NT2/D1 (cell line): Measurements from ENCODE around the gene HOXA1.

Source experiments
- DNase-seq: peaks from one replicate; pipeline ENCODE4 v3.0.0-alpha.2; 2011; ENCODE audit warnings: low read depth, low spot score
- H3K27me3 ChIP-seq: 2 replicates; pipeline ENCODE4 v1.6.0; 2011; ENCODE audit warnings: mild to moderate bottlenecking; ENCODE audit not compliant: insufficient read length, insufficient read depth
- H3K36me3 ChIP-seq: 2 replicates; pipeline ENCODE4 v1.6.1; 2011; ENCODE audit warnings: mild to moderate bottlenecking, low read length, mixed read lengths; ENCODE audit not compliant: insufficient read depth, insufficient read length
- H3K4me1 ChIP-seq: 2 replicates; pipeline ENCODE4 v1.5.1; 2011; ENCODE audit not compliant: insufficient read depth, insufficient read length
- H3K4me3 ChIP-seq: 2 replicates; pipeline ENCODE4 v1.5.1; 2011; ENCODE audit warnings: low read depth; ENCODE audit not compliant: insufficient read length
- H3K9ac ChIP-seq: 2 replicates; pipeline ENCODE4 v1.6.0; 2011; ENCODE audit warnings: low read depth; ENCODE audit not compliant: insufficient read length
- H3K9me3 ChIP-seq: 2 replicates; pipeline ENCODE4 v1.5.1; 2011; ENCODE audit warnings: mild to moderate bottlenecking, low read length; ENCODE audit not compliant: insufficient read depth
- SUZ12 ChIP-seq: IDR thresholded peaks from 2 replicates; pipeline ENCODE4 v1.6.1; 2011; ENCODE audit not compliant: insufficient read length, insufficient read depth; ENCODE audit errors: extremely low read depth
- YY1 ChIP-seq: IDR thresholded peaks from 2 replicates; pipeline ENCODE4 v1.6.1; 2011; ENCODE audit not compliant: insufficient read length, insufficient read depth
- ZNF274 ChIP-seq: IDR thresholded peaks from 2 replicates; pipeline ENCODE4 v1.6.1; 2011; ENCODE audit warnings: mild to moderate bottlenecking, low read depth, low read length

The HOXA1 gene

DNA sequence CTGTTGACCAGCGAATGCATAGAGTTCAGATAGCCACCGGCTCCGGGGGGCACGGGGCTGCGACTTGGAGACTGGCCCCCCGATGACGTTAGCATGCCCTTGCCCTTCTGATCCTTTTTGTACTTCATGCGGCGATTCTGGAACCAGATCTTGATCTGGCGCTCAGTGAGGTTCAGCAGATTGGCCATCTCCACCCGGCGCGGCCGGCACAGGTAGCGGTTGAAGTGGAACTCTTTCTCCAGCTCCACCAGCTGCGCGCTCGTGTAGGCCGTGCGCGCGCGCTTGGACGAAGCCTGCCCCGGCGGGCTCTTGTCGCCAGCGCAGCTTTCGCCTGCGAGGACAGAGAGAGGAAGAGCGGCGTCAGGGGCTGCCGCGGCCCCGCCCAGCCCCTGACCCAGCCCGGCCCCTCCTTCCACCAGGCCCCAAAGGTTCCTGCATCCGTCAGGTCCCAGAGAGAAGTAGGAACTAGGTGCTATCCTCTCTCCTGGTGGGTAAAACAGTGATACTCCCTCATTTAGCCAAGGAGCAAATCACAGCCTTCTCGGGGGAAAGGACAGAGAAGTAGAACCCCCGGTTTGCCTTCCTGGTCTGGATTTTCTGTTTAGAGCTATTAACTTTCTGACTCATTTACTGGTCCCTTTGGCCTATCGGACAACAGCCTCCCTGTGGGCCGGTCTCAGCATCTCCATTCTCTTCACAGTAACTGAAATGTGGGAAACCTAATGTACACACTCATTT is 12.8 kb upstream of the HOXA1 start:
- peaks cover 11% of the 10 kb centered on the region for H3K4me1 ChIP-seq
- DNase-seq = no peak
- no peaks in the 10 kb centered on the region for H3K36me3 ChIP-seq
- no peak overlapping the region for H3K4me3 ChIP-seq
- H3K9me3 ChIP-seq = no peaks in the 10 kb centered on the region
- no peak for TF ChIP-seq SUZ12
- TF ChIP-seq YY1 = no peak
- no peak for TF ChIP-seq ZNF274
- H3K27me3 ChIP-seq = peaks cover 100% of the 10 kb centered on the region
- H3K9ac ChIP-seq = no peak overlapping the region

- Histone ChIP-seq H3K27me3 (peaks cover 100% of the 10 kb centered on the region), H3K9ac (no peak overlapping the region), H3K36me3 (no peaks in the 10 kb centered on the region), H3K4me1 (peaks cover 11% of the 10 kb centered on the region), H3K9me3 (no peaks in the 10 kb centered on the region), H3K4me3 (no peak overlapping the region)
- no peak for TF ChIP-seq SUZ12
- no peak for TF ChIP-seq YY1
- no peak for TF ChIP-seq ZNF274
- DNase-seq = no peak
Observed at GRCh38 chr7:27107391-27108381, 11.9 kb upstream of the HOXA1 start.

DNA sequence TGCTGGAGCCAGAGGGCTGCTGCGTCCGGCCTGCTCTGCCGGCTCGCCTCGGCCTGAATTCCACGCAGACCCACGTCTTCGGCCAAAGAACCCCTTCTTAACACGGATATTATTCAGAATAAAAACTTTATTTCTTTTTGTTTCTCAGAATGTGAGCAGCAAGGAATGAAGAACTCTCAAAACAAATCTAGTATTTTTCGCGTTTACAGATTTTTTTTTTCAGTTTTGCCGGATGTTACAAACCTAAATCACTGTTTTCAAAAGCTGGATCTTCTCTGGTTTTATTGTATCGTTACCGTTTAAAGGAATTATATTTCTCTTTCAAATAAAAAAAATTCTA is 11.1 kb upstream of the HOXA1 start:
- H3K36me3 ChIP-seq = no peaks in the 10 kb centered on the region
- H3K27me3 ChIP-seq = peaks cover 100% of the 10 kb centered on the region
- no peak overlapping the region for H3K9ac ChIP-seq
- no peaks in the 10 kb centered on the region for H3K9me3 ChIP-seq
- no peak for DNase-seq
- TF ChIP-seq YY1 (no peak), ZNF274 (no peak), SUZ12 (no peak)
- no peak overlapping the region for H3K4me3 ChIP-seq
- peaks cover 11% of the 10 kb centered on the region for H3K4me1 ChIP-seq

DNA sequence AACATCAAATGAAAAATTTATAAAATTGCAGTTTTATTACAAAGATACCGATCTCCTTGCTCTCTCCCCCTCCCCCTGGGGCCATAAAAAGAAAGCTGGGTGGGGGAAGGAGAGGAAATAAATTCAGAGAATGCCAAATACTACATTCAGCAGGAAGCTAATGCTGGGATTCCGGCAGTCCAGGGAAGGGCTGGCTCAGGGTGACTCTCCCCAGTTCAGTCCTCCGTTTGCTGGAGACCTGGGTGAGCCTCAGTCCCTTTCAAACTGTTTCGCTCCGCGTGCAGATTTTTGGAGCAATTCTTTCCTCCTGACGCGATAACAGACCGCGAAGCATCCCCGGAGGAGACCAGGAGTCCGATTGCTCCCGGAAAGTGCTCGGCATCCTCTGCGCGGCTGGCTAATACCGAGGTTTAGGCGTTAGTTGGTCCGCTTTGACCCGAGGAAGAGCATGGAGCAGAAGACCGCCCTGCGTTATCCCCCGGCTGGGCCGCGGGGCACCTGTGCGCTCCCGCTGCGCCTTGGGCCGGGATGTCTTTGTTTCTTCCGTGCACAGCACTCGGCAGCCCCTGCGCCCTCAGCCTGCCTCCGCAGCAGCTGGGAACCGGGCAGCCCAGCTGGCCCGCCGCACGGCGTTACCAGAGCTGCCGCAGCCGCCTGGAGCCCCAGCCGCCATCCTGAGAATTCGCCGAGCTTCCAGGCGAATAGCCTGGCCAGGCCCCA is 10.5 kb upstream of the HOXA1 start:
- Histone ChIP-seq H3K36me3 (no peaks in the 10 kb centered on the region), H3K9ac (no peak overlapping the region), H3K27me3 (peaks cover 100% of the 10 kb centered on the region), H3K4me1 (peaks cover 11% of the 10 kb centered on the region), H3K4me3 (no peak overlapping the region), H3K9me3 (no peaks in the 10 kb centered on the region)
- TF ChIP-seq SUZ12 (peak; percentile 18), ZNF274 (no peak)
- DNase-seq = no peak

- Histone ChIP-seq H3K27me3 (peaks cover 100% of the 10 kb centered on the region), H3K9me3 (no peaks in the 10 kb centered on the region), H3K36me3 (no peaks in the 10 kb centered on the region), H3K4me1 (peaks cover 11% of the 10 kb centered on the region), H3K4me3 (no peak overlapping the region), H3K9ac (no peak overlapping the region)
- no peak for TF ChIP-seq SUZ12
- no peak for TF ChIP-seq ZNF274
- no peak for TF ChIP-seq YY1
- DNase-seq = no peak
Observed at GRCh38 chr7:27105301-27106031, 9.7 kb upstream of the HOXA1 start.

DNA sequence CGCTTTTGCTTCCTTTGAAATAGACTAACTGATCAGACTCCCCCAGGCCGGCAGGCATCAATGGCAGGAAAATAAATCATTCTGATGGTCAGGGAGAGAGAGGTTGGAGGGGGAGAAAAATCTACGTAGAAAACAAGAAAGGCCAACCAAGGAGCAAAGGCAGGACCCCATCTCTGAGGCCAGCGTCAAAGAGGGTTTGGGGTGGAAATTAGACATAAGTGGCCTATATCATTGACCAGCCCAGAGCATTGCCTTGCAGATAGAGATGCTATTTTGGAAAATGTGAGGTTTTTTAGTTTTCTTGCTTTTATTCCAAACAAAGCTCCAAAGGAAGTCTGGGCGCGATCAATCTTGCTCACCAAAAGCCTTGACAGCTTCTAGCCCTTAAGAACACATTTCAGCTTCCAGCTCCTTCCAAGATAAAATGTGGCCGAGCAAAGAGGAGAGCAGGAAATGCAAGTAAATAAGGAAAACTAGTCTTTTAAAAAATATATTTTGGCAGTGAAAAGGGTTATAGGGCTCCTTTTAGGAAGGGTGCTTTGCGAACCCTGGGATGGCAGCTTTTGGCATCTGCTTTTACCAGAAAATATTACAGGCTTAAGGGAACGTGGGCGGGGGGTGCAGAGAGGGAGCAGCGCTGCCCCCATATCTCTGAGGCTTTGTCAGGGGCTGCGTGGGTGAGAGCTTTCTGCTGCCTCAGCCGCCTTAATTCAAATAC is 8.7 kb upstream of the HOXA1 start:
- Histone ChIP-seq H3K9me3 (no peaks in the 10 kb centered on the region), H3K4me3 (no peak overlapping the region), H3K36me3 (peaks cover 4% of the 10 kb centered on the region), H3K9ac (no peak overlapping the region), H3K27me3 (peaks cover 100% of the 10 kb centered on the region), H3K4me1 (peaks cover 9% of the 10 kb centered on the region)
- TF ChIP-seq ZNF274 = no peak
- no peak for TF ChIP-seq YY1
- TF ChIP-seq SUZ12 = no peak
- DNase-seq = no peak
